Ramos (cell line): ENCODE data around the gene UBL4A.

Source experiments
- in situ Hi-C: fragments of 300-500 bp; cut with MboI; formaldehyde crosslinking; loops from one replicate; pipeline ENCODE4 v1.14.3; 2022; ENCODE audit warnings: low sequenced_read_pairs; ENCODE audit not compliant: unreplicated experiment

Gene UBL4A

DNA sequence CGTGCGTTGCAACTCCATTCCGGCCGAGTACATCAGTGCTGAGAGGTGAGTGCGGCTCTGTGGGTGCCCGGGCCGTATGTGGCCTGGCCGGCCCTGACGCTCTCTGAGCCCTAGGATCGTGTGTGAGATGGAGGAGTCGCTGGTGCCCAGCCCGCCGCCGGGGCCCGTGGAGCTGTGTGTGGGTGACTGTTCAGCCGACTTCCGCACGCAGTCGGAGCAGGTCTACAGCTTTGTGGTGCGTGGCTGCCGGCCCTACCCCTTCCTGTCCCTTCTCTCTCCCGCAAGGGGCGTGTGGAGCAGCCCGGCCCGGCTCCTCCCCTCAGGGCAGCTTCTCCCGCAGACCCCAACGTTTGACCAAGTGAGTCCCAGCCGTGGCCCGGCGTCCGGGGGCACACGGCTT is 20.4 kb downstream of the UBL4A start:
- in situ Hi-C loops: no loop called here

DNA sequence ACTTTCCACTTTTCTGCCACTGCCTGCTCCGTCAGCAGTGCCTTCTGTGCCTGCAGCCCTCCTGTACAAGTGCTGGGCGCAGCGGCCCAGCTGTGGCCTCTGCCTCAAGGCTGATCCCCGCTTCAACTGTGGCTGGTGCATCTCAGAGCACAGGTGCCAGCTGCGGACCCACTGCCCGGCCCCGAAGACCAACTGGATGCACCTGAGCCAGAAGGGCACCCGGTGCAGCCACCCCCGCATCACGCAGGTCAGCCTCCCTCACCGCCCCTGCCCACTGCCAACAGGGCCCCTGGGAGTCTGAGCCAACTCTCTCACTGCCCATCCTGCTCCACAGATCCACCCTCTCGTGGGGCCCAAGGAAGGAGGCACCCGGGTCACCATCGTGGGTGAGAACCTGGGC is 20.8 kb downstream of the UBL4A start:
- in situ Hi-C loops: no loop called here

DNA sequence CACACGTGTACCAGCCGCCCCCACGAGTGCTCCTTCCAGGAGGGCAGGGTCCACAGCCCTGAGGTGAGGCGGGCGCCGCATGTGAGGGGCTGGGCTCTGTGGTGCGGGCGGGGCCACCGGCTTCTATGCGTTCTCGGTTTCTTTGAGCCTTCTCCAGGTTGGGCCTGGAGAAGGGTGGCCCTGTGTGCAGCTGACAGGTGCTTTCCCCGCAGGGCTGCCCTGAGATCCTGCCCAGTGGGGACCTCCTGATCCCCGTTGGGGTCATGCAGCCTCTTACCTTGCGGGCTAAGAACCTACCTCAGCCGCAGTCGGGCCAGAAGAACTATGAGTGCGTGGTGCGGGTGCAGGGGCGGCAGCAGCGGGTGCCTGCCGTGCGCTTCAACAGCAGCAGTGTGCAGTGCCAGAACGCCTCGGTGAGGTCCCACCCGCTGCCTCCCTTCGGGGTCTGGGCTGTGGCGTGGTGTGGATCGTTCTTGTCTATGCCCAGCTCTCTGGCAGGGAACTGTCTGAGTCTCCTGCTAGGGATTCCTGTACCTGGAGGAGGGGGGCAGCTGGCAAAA is 21.5 kb downstream of the UBL4A start:
- in situ Hi-C loops: no loop called here

DNA sequence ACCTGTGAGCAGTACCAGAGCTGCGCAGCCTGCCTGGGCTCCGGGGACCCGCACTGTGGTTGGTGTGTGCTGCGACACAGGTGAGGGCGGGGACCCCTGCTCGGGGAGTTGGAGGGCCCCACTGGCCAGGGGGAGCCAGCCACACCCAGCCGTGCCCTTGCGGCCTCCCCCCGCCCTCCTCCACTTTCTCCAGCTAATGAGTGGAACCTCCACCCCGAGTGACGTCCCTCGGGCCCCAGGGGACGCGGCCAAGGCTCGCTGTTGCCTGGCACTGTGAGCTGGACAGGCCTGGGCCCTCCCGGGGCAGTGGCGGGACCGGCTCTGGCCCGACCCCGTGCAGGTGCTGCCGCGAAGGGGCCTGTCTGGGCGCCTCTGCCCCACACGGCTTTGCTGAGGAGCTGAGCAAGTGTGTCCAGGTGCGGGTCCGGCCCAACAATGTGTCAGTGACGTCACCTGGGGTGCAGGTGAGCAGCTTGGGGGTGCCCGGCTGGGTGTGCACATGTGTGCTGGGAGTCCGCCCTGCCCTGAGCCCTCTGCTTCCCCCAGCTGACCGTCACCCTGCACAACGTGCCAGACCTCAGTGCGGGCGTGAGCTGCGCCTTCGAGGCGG is 22.7 kb downstream of the UBL4A start:
- in situ Hi-C loops: no loop called here

DNA sequence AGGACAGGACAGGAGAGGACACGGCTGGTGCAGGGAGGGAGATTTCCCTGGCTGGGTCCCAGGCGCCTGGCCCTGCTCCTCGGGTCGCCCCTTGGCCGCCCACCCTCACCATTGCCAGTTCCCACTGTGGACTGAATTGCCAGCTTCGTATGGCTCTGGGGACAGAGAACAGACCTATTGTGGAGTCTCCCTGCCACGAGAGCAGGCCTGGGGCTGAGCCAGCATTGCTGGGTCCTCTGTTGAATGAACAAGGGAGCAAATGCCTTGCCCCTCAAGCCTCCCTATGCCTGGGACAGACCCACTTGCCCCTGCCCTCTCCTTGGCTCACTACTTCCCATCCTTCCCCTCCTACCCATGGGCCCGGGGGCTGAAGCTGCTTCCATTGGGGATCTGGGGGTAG is 24.0 kb downstream of the UBL4A start:
- in situ Hi-C loops: no loop called here

DNA sequence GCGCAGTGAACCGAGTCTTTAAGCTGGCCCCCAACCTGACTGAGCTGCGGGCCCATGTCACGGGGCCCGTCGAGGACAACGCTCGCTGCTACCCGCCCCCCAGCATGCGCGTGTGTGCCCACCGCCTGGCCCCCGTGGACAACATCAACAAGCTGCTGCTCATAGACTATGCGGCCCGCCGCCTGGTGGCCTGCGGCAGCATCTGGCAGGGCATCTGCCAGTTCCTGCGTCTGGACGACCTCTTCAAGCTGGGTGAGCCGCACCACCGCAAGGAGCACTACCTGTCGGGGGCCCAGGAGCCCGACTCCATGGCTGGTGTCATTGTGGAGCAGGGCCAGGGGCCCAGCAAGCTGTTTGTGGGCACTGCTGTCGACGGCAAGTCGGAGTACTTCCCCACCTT is 26.1 kb downstream of the UBL4A start:
- in situ Hi-C loops: no loop called here

DNA sequence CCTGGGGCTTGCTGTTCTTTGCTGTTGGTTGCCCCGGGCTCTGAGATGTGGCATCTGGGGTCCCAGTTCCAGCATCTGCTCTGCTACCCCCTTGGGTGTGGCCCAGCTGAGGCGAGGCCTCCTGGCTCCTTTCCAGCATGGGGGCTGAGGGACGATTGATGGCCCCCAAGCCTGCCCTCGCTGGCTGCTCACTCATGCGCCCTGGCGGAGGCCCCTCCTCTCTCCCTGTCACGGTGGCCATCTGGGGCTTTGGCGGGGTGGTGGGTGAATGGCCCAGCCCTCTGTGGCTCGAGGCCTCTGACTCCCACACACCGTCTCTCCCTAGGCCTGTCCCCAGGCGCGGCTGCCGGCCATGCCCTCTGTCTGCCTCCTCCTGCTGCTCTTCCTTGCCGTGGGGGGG is 26.6 kb downstream of the UBL4A start:
- in situ Hi-C loops: no loop called here

DNA sequence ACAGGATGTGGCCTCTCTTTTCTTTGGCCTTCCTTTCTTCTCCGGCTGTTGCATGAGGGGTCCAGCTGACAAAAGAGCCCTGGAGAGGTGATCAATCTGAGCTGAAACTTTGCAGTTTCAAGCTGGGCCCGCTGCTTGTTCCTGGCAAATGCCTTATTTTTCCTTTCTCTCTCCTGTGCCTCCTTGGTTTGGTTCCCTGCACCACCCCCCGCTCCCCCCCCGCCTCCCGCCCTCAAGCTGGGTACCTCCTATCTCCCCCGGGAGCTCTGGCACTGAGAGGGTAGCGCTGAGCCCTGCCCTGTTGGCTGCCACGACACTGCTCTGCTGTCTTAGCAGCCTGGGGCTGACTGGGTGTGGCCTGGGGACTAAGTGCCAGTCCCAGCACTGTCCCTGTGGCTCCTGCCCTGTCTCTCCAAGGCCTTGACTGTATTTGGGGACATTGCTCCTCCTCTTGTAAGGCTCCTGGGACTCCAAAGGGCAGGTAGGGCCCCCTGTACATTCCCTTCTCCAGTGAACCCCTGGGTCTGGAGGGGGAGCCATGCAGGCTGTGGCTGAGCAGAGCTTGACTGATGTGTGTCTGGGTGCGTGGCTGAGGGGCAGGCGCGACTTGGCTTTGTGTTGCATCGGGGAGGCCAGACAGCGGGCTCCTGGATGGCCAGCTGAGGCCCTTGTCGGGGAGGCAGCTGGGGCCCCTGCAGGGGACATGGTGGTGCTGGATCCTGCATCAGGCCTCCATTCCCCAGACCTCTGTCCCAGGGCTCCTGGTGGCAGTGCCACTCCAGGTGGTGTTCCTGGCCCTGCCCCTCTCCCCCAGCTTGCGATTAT is 27.2 kb downstream of the UBL4A start:
- in situ Hi-C loops: no loop called here

DNA sequence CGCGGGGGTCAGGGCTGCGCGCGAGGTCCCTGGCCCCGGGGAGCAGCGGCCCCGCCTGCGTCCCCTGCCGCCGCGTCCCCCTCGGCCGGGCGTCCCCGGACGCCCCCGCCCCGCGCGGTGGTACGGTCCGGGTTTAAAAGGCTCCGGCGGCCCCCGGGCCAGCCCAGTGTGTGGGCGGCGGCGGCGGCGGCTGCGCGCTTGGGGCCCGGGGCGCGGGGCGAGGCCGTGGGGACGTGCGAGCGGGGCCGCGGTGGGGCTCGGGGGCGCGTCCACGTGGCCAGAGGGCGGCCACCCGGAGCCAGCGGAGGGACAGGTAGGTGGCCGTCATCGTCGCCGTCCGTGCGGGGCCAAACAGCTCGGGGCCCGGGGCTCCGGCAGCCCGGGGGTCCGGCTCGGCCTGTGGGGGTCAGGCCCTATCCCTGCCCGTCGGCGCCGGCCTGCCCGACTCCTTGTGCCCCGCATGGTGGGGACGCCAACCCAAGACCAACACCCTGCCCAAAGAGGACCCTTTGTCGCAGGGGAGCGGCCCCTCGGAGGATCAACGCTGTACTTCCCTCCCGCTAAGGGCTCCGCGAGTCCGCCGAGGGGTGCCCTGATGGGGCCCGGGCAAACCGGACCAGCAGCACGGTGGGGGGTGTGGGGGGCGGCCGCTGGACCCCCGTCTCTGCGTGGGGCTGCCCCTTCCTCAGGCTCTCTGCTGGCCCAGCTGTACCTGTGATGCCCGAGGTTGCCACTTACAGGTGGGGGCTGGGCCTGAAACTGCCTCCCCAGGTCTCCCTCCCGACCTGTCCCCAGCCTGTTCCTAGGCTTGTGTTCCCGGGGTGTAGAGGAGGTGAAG is 28.1 kb downstream of the UBL4A start, which contains the start of gene PLXNA3:
TSS of gene PLXNA3 (plus strand) at position 166 of the 838 bp plus-strand sequence. CDS start 1,903 bp downstream, outside the sequence.
- in situ Hi-C loops: no loop called here

DNA sequence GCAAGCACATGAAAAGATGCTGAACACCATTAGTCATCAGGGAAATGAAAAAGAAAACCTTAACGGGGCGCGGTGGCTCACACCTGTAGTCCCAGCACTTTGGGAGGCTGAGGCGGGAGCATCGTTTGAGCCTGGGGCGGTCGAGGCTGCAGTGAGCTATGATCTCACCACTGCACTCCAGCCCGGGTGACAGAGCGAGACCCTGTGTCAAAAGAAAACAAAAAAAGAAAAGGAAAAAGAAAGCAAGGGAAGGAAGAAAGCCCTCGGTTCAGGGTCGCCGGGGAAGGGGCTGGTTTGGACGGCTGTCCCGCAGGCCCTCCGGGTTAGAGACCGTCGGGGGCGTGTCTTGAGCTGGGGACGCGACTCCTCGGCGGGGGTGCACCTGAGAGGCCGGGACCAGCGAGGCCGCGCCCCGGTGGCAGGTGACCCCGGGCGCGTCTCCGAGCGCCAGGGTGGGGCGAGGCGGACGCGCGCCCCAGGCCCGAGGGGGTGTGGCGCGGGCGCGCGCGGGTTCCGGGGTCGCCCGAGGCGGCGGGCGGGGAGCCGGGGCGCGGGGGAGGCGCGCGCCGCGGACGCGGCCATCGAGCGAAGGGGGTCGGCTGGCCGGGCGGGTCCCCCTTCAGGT is 28.8 kb downstream of the UBL4A start:
- in situ Hi-C loops: no loop called here

DNA sequence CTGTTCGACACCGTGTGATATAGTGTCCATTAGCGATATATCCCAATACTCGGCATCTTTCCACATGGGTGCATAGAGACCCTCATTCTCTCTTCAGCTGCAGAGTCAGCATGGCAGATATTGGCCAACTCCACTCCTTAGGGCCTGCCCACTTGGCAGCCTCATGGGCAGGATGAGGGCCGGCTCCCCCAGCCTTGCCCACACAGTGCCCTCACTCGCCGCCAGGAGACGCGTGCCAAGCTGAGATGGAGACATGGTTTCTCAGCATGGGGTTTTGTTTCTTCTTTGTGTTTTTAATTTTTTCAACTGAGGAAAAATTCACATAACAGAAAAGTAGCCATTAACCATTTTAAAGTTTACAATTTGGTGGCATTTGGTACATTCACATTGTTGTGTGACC is 33.6 kb downstream of the UBL4A start:
- in situ Hi-C loops: no loop called here

DNA sequence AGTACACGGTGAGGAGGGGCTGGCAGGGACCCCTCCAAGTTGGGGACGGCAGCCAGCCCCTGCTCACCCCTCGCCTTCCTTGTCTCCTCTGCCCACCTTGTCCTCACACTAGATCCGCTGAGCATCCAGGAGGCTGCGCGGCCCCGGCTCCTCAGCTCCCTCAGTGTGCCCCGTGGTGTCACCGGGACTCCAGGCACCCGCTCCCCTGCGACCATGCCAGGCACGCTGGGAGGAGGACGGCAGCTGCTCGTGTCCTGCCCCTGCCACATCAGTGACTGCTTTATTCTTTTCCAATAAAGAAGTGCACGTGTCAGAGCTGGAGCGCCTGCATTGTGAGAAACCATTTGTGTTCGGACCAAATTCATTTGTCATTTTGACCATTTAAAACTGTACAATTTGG is 36.1 kb downstream of the UBL4A start:
- in situ Hi-C loops: no loop called here

DNA sequence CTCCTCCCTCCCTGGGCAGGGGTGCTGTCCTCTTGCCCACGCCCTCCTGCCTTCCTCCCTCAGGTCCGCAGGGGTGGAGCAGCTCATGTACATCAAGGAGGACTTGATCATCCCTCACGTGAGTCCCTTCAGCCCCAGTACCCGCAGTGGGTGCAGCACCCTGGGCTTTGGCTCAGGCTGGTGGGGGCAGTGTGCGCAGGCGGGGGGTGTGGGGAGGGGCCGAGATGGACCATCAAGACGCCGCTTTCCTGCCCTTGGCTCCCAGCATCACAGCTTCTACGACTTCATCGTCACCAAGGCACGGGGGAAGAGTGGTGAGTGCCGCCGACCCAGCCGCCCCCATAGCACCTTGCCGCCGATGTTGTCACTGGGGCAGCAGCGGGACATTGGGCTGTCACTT is 36.8 kb downstream of the UBL4A start:
- in situ Hi-C loops: no loop called here

DNA sequence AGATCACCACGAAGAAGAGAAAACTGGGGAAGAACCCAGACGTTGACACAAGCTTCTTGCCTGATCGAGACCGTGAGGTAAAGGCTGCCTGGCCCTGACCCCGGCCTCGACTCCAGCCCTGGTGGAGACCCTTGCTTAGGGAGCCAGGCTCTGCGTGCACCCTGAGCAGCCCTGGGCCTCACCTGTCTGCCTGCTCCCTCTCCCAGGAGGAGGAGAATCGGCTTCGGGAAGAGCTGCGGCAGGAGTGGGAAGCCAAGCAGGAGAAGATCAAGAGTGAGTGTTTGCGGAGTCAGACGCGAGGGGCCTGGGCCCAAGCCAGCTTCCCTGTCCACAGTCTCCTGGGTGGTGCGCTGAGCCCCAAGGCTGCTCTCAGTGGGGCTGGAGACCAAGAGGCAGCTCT is 37.9 kb downstream of the UBL4A start:
- in situ Hi-C loops: no loop called here

DNA sequence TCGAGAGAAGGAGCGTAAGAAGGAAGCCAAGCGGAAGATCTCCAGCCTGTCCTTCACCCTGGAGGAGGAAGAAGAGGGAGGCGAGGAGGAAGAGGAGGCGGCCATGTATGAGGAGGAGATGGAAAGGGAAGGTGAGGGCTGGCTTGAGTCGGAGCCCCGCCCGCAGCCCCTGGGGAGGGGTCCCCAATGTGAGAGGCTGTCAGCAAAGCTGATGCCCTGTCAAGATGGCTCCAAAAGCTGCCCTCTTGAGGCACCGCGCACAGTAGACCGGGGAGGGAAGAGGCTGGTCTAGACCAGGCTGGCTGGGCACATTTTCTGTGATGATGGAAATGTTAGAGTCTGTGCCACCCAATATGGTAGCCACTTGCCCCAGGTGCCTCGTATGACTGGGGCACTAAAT is 40.0 kb downstream of the UBL4A start:
- in situ Hi-C loops: no loop called here

DNA sequence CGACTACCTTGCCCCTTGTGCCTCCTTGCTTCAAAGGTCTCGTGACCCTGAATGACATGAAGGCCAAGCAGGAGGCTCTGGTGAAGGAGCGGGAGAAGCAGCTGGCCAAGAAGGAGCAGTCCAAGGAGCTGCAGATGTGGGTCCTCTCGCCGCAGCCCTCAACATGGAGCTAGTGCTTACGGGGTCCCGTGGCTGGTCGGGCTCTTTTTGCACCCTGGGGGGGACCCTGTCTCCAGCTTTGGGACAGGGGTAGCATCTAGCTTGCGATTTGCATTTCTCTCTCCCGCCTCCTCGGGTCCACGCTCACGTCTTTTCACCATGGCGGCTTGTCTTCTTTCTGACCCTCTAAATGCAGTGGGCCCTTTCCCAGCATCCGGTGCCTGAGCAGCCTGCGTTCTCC is 40.6 kb downstream of the UBL4A start:
- in situ Hi-C loops: no loop called here

DNA sequence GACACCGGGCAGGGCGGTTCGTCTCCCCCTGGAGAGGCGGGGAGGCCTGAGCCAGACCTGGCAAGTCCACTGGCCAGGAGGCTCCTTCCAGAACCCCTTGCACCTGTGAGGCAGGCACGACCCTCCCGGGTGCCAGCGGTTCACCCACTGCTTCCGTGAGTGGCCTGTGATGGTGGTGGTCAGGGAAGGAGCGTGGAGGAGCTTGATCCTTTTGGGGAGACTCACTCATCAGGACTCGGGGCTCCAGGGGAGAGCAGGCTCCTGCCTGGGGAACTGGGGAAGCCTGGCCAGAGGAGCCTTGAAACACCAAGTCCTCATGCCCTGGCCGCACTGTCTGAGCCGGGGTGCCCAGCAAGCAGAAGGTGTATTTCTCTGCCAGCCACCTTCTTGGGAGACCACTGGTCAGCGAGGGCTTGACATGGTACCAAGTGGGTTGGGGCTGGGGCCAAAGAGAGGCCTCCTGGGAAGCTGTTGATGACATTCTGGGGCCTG is 41.6 kb downstream of the UBL4A start:
- in situ Hi-C loops: no loop called here

DNA sequence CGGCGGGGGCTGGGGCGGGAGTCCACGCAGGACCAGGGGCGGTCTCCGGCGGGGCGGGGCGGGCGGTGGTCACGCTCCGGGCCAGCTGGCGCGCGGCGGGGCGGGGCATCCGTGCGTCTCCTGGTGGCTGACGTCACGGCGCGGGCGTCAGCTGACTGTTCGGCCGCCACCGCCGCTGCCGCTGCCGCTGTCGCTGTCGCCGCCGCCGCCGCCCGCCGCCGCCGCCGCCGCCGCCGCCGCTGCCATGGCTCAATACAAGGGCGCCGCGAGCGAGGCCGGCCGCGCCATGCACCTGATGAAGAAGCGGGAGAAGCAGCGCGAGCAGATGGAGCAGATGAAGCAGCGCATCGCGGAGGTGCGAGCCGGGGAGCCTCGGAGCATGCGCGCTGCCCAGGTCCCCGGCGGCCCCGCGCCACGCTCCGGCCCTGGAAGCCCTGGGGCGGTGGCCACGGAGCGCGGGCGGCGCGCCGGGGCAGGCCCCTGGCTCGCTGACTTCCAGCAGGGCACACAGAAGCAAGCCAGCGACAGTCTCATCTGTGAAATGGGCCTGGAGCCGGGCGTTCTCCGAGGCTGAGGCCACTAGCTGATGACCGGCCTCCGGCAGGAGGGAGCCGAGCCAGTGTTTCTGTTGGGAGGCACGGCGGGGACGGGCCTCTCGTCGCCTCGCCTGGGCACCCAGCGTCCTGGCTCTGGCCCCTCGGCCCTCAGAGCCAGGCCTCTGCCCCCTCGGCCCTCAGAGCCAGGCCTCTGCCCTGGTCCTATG is 42.2 kb downstream of the UBL4A start, which contains the start of gene FAM50A:
TSS of gene FAM50A (plus strand) at position 150 of the 763 bp plus-strand sequence. CDS start at position 245, 95 bp downstream.
- in situ Hi-C loops: no loop called here

DNA sequence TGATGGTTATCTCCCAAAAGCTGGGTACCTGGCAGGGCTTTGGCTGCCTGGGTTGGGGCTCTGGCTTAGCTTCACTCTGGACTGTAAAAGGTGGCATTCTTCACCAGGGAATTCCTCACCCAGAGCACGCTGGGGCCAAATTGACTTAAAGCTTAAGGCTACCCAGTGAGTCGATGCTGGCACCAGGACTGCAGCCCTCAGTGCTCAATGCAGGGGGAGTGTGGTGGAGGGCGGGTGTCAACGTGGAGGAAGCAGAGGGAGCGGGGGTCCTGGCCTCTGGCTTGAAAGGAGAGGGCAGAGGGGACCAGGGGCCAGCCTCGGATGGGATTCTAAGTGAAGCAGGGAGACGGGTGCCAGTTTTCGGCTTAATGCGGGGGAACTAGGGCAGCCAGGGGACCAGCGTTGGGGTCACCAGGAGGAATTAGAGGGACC is 42.9 kb downstream of the UBL4A start:
- in situ Hi-C loops: no loop called here
